Thyroid gland (tissue), 4 donors: ENCODE results near the gene RGP1. TPM values are rescaled to one million over a fixed set of nuclear protein-coding genes. Genes with fewer than 3 reads are reported as not detected.

Source experiments
- DNase-seq, 2 donors: peaks; one replicate each; pipeline ENCODE4 v3.0.0-alpha.2; 2019
- H3K27ac ChIP-seq, 3 donors: fragments of 200-600 bp; sonication (generic); 1 replicate in 2 of 3; 2 replicates in 1 of 3; pipeline ENCODE4 v1.5.1; 2016 to 2019; ENCODE audit warnings: mild to moderate bottlenecking in 1 of 3, moderate library complexity in 1 of 3
- H3K27me3 ChIP-seq: fragments of 200-600 bp; sonication (generic); one replicate; pipeline ENCODE4 v1.5.1; 2019
- H3K36me3 ChIP-seq, 2 donors: fragments of 200-600 bp; sonication (generic); one replicate each; pipeline ENCODE4 v1.5.1; 2016 to 2019
- H3K4me1 ChIP-seq, 2 donors: fragments of 200-600 bp; sonication (generic); one replicate each; pipeline ENCODE4 v1.5.1; 2017 to 2019
- H3K4me3 ChIP-seq, 3 donors: fragments of 200-600 bp; sonication (generic); replicated peaks in 1 of 3; 1 replicate in 2 of 3; 2 replicates in 1 of 3; pipeline ENCODE4 v1.5.1; 2016; ENCODE audit warnings: mild to moderate bottlenecking in 1 of 3
- H3K9me3 ChIP-seq: fragments of 200-600 bp; sonication (generic); one replicate; pipeline ENCODE4 v1.5.1; 2017
- CTCF ChIP-seq, 6 experiments: fragments of 200-600 bp in 3 of 6; fragments of 450-650 bp in 3 of 6; sonication (generic) in 3 of 6; IDR thresholded peaks; one replicate each; pipeline ENCODE4 v1.5.1; 2016 to 2019; ENCODE audit warnings: antibody characterized with exemption in 6 of 6, mild to moderate bottlenecking in 2 of 6, inconsistent platforms in 1 of 6, moderate library complexity in 1 of 6
- POLR2A ChIP-seq, 2 donors: fragments of 450-650 bp; IDR thresholded peaks; one replicate each; pipeline ENCODE4 v1.6.1; 2017; ENCODE audit warnings: antibody characterized with exemption in 2 of 2, mild to moderate bottlenecking in 2 of 2, moderate library complexity in 1 of 2
- WGBS, 2 donors: methylation state at CpG; one replicate each; pipeline ENCODE4 v1.1.5; 2017; 5-methylcytosine and 5-hydroxymethylcytosine counted together
- intact Hi-C: fragments of 100-400 bp; cut with DNase I; formaldehyde crosslinking; loops from one replicate; pipeline ENCODE4 v1.15.1; 2023
- total RNA-seq, 4 donors: library from RNA; depleted of rRNA; stranded (reverse); fragments of >200 nt; gene quantifications; one replicate each; pipeline ENCODE4 v1.2.3, GENCODE V29; 2016

RGP1 gene, protein sequence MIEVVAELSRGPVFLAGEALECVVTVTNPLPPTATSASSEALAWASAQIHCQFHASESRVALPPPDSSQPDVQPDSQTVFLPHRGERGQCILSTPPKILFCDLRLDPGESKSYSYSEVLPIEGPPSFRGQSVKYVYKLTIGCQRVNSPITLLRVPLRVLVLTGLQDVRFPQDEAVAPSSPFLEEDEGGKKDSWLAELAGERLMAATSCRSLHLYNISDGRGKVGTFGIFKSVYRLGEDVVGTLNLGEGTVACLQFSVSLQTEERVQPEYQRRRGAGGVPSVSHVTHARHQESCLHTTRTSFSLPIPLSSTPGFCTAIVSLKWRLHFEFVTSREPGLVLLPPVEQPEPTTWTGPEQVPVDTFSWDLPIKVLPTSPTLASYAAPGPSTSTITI
- 10 to 100 TPM; 25.4 to 34.0 (median 30.2) TPM for total RNA-seq

DNA sequence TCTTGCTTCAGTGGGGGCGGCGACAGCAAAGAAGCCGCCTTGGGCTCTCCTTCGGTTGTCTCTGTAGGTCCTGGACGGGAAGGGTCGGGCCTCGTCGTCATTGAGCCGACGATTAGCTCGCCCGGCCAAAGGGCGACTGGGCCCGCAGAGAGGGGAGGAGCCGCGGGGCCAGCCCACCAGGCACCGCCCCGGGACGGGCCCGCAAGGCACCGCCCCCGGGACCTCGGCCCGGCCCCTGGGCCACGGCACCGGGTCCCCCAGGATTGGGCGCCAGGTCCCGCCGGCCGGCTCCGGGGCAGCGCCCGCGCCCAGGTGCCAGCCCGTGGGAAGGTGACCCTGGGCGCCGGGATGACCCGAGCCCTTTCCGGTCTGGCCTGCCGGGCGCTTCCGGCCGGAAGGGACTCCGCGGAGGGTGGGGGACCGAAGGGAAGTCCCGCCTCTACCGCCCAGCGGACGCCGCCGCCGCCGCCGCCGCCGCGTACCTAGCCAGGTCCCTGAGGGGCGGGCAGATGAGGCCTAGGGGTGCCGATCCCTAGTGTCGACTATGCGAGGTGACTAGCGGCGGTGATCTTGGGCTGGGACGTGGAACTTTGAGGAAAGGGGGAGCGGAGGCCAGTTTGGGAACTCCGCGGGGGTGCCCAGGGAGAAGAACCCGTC, at the start of gene RGP1, which contains the start of gene GBA2:
RGP1 (plus strand) TSS at position 430 of the 657 bp plus-strand sequence. CDS start 469 bp downstream, outside the sequence.
GBA2 (minus strand) TSS at position 371 of the 657 bp plus-strand sequence. CDS start 524 bp downstream, outside the sequence.
- Histone ChIP-seq H3K4me3 (peak within 1 kb of the TSS; percentile 61 to 69 (median 62)), H3K27ac (peak within 1 kb of the TSS; percentile 68 to 86 (median 84)), H3K36me3 (peaks cover 32 to 39% of the 10 kb centered on the region in 2 donors), H3K4me1 (peaks cover 34 to 35% of the 10 kb centered on the region in 2 donors), H3K9me3 (no peaks in the 10 kb centered on the region), H3K27me3 (no peaks in the 10 kb centered on the region)
- intact Hi-C loops = loop anchor here (10.0 kb wide), 1 partner anchor 76 kb away; the partner anchor contains the start of genes FAM221B and TMEM8B
- peak; percentile 85 to 86 for DNase-seq
- TF ChIP-seq CTCF (IDR thresholded peaks at IDR 0.05) (peak in 1 of 6 experiments; percentile 2), POLR2A (IDR thresholded peaks at IDR 0.05) (peak; percentile 26 to 86)
- 0 to 1% methylated on average over 9 to 21 of the region's 69 CpGs for WGBS, 2 donors

DNA sequence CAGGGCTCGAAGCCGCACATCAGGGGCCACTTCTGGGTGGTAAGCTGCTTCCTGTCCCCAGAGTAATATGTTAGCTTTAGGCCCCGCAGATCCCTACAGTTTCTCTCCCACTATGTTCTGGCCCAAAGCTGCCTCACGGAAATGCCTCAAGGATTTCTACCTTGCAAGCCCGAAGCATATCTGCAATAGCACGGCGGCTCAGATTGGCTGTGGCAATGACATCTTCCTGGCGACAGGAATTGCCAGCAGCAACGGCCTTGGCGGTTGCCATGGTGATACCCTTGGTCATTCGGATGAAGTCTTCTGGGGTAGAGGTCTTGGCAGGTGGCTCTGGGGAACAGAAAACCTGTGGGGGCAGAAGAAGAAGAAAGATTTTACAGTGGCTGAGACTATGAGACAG, 49.1 kb upstream of the RGP1 start:
- intact Hi-C loops = no loop called here
- Histone ChIP-seq H3K4me1 (peaks cover 12 to 17% of the 10 kb centered on the region in 2 donors), H3K9me3 (no peaks in the 10 kb centered on the region), H3K36me3 (peaks cover 79 to 84% of the 10 kb centered on the region in 2 donors), H3K4me3 (no peak overlapping the region), H3K27ac (no peak overlapping the region), H3K27me3 (no peaks in the 10 kb centered on the region)
- DNase-seq = no peak
- TF ChIP-seq CTCF (IDR thresholded peaks at IDR 0.05) (no peak), POLR2A (IDR thresholded peaks at IDR 0.05) (no peak)
- WGBS, 2 donors = 86 to 92% methylated on average over 11 of the region's 11 CpGs

DNA sequence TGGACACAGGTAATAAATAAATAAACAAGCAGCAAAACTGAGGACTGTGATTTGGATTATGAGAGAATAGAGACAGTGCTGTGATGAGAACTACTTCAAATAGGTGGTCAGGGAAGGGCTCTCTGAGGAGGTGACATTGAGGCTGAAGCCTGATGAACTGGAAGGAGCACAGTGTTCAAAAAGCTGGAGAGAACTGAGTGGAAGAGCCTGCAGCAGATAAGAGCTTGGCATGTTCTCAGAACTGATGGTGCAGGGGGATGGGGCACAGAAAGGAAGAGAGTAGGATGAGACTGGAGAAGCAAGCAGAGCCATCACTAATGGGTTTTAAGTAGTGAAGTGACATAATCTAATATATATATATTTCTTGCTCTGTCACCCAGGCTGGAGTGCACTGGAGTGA, 48.1 kb upstream of the RGP1 start:
- no peak overlapping the region for H3K27ac ChIP-seq
- intact Hi-C loops = no loop called here

DNA sequence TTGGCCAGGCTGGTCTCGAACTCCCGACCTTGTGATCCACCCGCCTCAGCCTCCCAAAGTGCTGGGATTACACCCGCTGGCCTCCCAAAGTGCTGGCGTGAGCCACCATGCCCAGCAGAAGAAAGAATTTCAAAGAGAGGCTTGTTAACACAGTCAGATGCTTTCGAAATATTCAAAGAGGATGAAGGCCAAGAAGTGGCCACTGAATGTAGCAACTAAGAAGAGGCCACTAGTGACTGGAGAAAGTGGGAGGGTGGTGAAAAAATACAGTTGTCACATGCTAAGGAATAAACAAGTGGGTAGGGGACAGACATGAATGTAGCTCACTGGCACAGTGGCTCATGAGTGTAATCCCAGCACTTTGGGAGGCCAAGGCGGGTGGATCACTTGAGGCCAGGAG, 46.4 kb upstream of the RGP1 start:
- DNase-seq = no peak
- Histone ChIP-seq H3K27me3 (no peaks in the 10 kb centered on the region), H3K4me3 (no peak overlapping the region), H3K9me3 (no peaks in the 10 kb centered on the region), H3K4me1 (no peaks in the 10 kb centered on the region), H3K36me3 (peaks cover 100% of the 10 kb centered on the region in 2 donors), H3K27ac (no peak overlapping the region)
- no peak for TF ChIP-seq POLR2A (IDR thresholded peaks at IDR 0.05)
- TF ChIP-seq CTCF (IDR thresholded peaks at IDR 0.05) = no peak
- WGBS, 2 donors = 98% methylated on average over 7 of the region's 7 CpGs
- intact Hi-C loops = no loop called here

More for the DNA sequence above, 48.1 kb upstream of the RGP1 start:
- TF ChIP-seq POLR2A (IDR thresholded peaks at IDR 0.05) (no peak), CTCF (IDR thresholded peaks at IDR 0.05) (no peak)
- H3K27me3 ChIP-seq = no peaks in the 10 kb centered on the region
- H3K9me3 ChIP-seq = no peaks in the 10 kb centered on the region
- peaks cover 10 to 17% of the 10 kb centered on the region in 2 donors for H3K4me1 ChIP-seq
- DNase-seq = no peak
- no peak overlapping the region for H3K4me3 ChIP-seq
- H3K36me3 ChIP-seq = peaks cover 88 to 93% of the 10 kb centered on the region in 2 donors
